Smooth muscle cell (in vitro differentiated cells): ENCODE data around the gene DOCK8. TPM values are rescaled to one million over a fixed set of nuclear protein-coding genes. Genes with fewer than 3 reads are reported as not detected.

ENCODE experiments used
- DNase-seq: peaks from one replicate; lab custom pipeline; 2025; ENCODE audit not compliant: unreplicated experiment; lab: John Stamatoyannopoulos, UW
- H2AFZ ChIP-seq: fragments of 200-600 bp; sonication (generic); 2 replicates; pipeline ENCODE4 v1.6.0; 2016; ENCODE audit warnings: antibody characterized with exemption, low read depth, mild to moderate bottlenecking
- H3F3A ChIP-seq: fragments of 200-600 bp; sonication (generic); 2 replicates; pipeline ENCODE4 v1.6.0; 2017; ENCODE audit warnings: antibody characterized with exemption, low read depth
- H3K27ac ChIP-seq: fragments of 200-600 bp; sonication (generic); 2 replicates; pipeline ENCODE4 v1.5.1; 2016; ENCODE audit warnings: low read depth, mild to moderate bottlenecking
- H3K27me3 ChIP-seq: fragments of 200-600 bp; sonication (generic); 2 replicates; pipeline ENCODE4 v1.6.1; 2016; ENCODE audit warnings: low read depth, mild to moderate bottlenecking
- H3K36me3 ChIP-seq: fragments of 200-600 bp; sonication (generic); 2 replicates; pipeline ENCODE4 v1.5.1; 2016; ENCODE audit warnings: low read depth
- H3K4me1 ChIP-seq: fragments of 200-600 bp; sonication (generic); 2 replicates; pipeline ENCODE4 v1.5.1; 2016; ENCODE audit warnings: low read depth
- H3K4me2 ChIP-seq: fragments of 200-600 bp; sonication (generic); 2 replicates; pipeline ENCODE4 v1.6.0; 2016; ENCODE audit warnings: mild to moderate bottlenecking
- H3K4me3 ChIP-seq: fragments of 200-600 bp; sonication (generic); 2 replicates; pipeline ENCODE4 v1.5.1; 2016; ENCODE audit warnings: mild to moderate bottlenecking
- H3K79me2 ChIP-seq: fragments of 200-600 bp; sonication (generic); 2 replicates; pipeline ENCODE4 v1.6.0; 2016; ENCODE audit warnings: low read depth, mild to moderate bottlenecking
- H3K9ac ChIP-seq: fragments of 200-600 bp; sonication (generic); 2 replicates; pipeline ENCODE4 v1.6.0; 2016; ENCODE audit warnings: low read depth
- H3K9me3 ChIP-seq: fragments of 200-600 bp; sonication (generic); replicated peaks from 2 replicates; pipeline ENCODE4 v1.5.1; 2016; ENCODE audit warnings: low read depth
- H4K20me1 ChIP-seq: fragments of 200-600 bp; sonication (generic); 2 replicates; pipeline ENCODE4 v1.6.0; 2016; ENCODE audit warnings: low read depth
- WGBS: methylation state at CpG from one replicate; pipeline ENCODE4 v1.1.7; 2016; ENCODE audit warnings: low lambda C conversion rate; 5-methylcytosine and 5-hydroxymethylcytosine counted together
- polyA plus RNA-seq: library from polyadenylated mRNA; unstranded; fragments of >200 nt; fragmentation: Nextera tagmentation; extraction: Ambion mirVana; gene quantifications from 2 replicates; pipeline ENCODE4 v1.2.1, GENCODE V29; 2016
- total RNA-seq: library from RNA; depleted of rRNA; stranded (reverse); fragments of >200 nt; gene quantifications from 2 replicates; pipeline ENCODE4 v1.2.3, GENCODE V29; 2014
- TF ChIP-seq, protein P1 (sequence below): fragments of 200-600 bp; sonication (generic); IDR thresholded peaks from 2 replicates; pipeline ENCODE4 v1.5.1; 2017; ENCODE audit warnings: borderline replicate concordance, mild to moderate bottlenecking, antibody characterized with exemption; ENCODE audit not compliant: insufficient read depth, poor library complexity, severe bottlenecking

The DOCK8 gene
- total and polyA plus RNA-seq, 2 experiments from 2014 or later: 0.18 to 4.9 TPM

DNA sequence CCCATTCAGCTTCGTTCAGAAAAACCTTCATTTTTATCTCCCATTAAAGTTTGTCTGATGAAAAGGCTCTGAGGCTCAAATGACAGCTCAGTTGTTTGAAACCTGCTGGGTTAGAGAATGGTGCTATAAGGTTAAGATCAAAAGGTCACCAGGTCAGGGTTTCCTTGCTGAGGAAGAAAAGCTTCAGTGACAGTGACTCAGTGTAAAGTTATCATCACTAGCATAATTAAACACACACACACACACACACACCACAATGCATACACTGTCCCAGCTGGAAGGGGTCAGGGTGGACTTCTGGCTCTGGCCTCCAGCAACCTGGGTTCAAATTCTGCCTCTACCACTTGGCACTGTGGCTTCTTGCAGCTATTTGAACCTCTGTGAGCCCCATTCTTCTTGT is 281.1 kb downstream of the DOCK8 start:
- 60% methylated on average over 1 of the region's 1 CpG for WGBS
- Histone ChIP-seq H3K36me3 (no peaks in the 10 kb centered on the region), H4K20me1 (no peaks in the 10 kb centered on the region), H3K79me2 (no peaks in the 10 kb centered on the region), H3K27me3 (no peaks in the 10 kb centered on the region), H3K9me3 (no peaks in the 10 kb centered on the region), H3K9ac (no peak overlapping the region), H3K27ac (no peak overlapping the region), H3K4me1 (no peaks in the 10 kb centered on the region), H2AFZ (no peak overlapping the region), H3K4me2 (no peak overlapping the region), H3K4me3 (no peak overlapping the region), H3F3A (no peaks in the 10 kb centered on the region)
- no peak for DNase-seq
- TF ChIP-seq, protein P1, sequence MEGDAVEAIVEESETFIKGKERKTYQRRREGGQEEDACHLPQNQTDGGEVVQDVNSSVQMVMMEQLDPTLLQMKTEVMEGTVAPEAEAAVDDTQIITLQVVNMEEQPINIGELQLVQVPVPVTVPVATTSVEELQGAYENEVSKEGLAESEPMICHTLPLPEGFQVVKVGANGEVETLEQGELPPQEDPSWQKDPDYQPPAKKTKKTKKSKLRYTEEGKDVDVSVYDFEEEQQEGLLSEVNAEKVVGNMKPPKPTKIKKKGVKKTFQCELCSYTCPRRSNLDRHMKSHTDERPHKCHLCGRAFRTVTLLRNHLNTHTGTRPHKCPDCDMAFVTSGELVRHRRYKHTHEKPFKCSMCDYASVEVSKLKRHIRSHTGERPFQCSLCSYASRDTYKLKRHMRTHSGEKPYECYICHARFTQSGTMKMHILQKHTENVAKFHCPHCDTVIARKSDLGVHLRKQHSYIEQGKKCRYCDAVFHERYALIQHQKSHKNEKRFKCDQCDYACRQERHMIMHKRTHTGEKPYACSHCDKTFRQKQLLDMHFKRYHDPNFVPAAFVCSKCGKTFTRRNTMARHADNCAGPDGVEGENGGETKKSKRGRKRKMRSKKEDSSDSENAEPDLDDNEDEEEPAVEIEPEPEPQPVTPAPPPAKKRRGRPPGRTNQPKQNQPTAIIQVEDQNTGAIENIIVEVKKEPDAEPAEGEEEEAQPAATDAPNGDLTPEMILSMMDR: no peak

DNA sequence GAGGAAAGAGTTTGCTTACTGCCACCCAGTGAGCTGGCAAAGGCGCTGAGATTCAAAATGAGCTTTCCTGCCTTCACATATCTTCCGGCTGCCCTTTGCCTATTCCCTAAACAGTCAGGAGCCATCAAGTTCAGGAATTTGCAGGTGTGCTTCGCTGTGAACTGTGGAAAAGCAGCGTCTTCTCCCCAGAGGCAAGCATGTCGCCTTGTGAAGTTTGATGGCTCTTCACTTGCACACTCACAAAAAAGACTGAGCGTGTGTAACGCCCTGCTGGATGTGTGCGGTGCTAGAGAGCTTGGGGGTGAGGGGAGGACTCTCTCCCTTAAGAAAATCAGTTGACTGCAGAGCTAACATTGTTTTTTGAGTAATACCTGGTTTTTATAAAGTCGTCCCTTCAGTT is 288.7 kb downstream of the DOCK8 start:
- Histone ChIP-seq H3K79me2 (no peaks in the 10 kb centered on the region), H3K36me3 (no peaks in the 10 kb centered on the region), H3K27ac (no peak overlapping the region), H3K9ac (no peak overlapping the region), H3K4me3 (peak overlapping the region; percentile 86), H3K9me3 (no peaks in the 10 kb centered on the region), H3F3A (no peaks in the 10 kb centered on the region), H2AFZ (peak overlapping the region; percentile 94), H3K27me3 (peaks cover 28% of the 10 kb centered on the region), H4K20me1 (no peaks in the 10 kb centered on the region), H3K4me2 (peak overlapping the region; percentile 94), H3K4me1 (peaks cover 18% of the 10 kb centered on the region)
- no peak for DNase-seq
- TF ChIP-seq, protein P1: no peak
- WGBS: 70% methylated on average over 9 of the region's 9 CpGs

DNA sequence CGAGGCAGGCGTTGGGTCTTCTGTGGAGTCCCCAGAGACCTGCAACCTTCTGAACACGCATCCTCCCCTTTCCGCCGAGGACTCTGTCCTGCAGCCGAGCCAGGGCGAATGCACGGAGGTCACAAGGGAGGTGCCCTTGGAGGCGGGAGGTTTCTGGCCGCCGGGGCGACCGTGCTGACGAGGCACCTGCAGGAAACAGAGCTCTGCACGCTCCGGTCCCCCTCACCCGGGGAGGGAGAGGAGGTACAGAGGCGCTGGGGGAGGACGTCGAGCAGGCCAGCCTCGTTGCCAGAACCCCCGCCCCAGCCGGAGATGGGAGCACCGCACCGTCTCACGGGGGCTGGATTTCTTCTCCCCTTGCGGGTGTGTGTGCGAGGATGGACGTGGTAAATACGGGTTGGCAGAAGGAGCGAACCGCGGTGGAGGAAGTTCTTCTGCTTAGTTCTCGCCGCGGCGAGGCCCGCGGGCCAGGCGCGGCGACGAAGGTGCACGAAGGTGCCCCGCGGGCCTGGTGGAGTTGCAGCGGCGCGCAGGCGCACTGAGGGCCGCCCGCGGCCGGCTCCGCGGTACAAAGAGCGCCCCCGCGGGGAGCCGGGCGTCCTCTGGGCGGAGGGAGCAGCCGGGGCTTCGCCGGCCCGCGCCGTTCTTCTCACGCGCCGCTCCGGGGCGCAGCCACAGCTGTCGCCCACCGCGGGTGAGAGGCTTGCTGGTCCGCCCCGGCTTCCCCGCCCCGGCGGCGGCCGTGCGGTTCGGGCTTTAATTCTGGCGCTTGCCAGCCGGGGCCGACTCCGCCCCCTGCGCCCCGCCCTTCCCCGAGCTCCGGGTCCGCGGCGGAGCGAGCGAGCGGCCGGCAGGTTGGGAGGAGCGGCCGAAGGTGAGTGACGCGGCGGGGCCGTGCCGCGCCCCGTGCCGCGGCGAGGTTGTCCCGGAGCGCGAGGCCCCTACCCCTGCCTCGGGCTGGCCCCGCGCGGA is 289.5 kb downstream of the DOCK8 start, which contains the start of gene KANK1:
KANK1 (plus strand) TSS at position 815 of the 972 bp plus-strand sequence.
- DNase-seq: peak; percentile 19
- H3K27ac ChIP-seq: no peak within 1 kb of the TSS
- H3K4me3 ChIP-seq: peak within 1 kb of the TSS; percentile 86
- no peaks in the 10 kb centered on the region for H3K79me2 ChIP-seq
- peak within 1 kb of the TSS; percentile 94 for H2AFZ ChIP-seq
- 4% methylated on average over 69 of the region's 119 CpGs for WGBS
- no peaks in the 10 kb centered on the region for H4K20me1 ChIP-seq
- H3K4me1 ChIP-seq: peaks cover 18% of the 10 kb centered on the region
- TF ChIP-seq, protein P1: peak; percentile 22
- H3K9ac ChIP-seq: no peak within 1 kb of the TSS
- no peaks in the 10 kb centered on the region for H3F3A ChIP-seq
- H3K27me3 ChIP-seq: peaks cover 28% of the 10 kb centered on the region
- H3K36me3 ChIP-seq: no peaks in the 10 kb centered on the region
- H3K9me3 ChIP-seq: no peaks in the 10 kb centered on the region
- peak within 1 kb of the TSS; percentile 94 for H3K4me2 ChIP-seq
